SH-SY5Y (cell line): ENCODE results near the gene OTULIN.

ENCODE experiments used
- GATA2 ChIP-seq: IDR thresholded peaks from 2 replicates; pipeline ENCODE4 v1.6.1; 2011; ENCODE audit warnings: mild to moderate bottlenecking, low read depth, low read length
- GATA3 ChIP-seq: IDR thresholded peaks from 2 replicates; pipeline ENCODE4 v1.6.1; 2011; ENCODE audit warnings: low read depth, mild to moderate bottlenecking, low read length, moderate library complexity

DNA sequence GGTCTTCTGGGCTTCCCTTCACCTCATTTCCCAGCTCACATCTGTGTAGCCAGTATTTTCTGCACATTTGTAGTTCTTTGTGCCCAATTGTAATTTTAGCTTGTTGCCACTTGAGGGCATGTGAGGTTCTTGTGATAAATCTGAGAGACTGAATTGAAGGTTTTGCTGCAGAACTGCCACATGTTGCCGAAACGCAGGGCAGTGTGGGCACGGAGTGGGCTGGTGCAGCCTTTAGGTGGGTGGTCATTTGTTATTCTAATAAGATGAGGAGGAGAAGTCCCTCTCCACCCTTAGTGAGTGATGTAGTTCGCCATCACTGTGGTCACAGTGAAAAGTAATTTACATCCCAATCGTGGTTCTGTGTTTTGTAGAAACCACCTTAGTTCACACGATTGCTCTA lies 21.2 kb downstream of the OTULIN start:
- no peak for TF ChIP-seq GATA2
- TF ChIP-seq GATA3: no peak
